CD4-positive, CD25-positive, alpha-beta regulatory T cell (primary cell): ENCODE data around the gene STK10. TPM values are rescaled to one million over a fixed set of nuclear protein-coding genes. Genes with fewer than 3 reads are reported as not detected.

ENCODE experiments used
- ATAC-seq, 2 donors: fragments of 150-1000 bp; cut with Tn5 transposase; one replicate each; pipeline ENCODE4 v1.10.0; 2021; ENCODE audit warnings: low read depth in 2 of 2, moderate number of reproducible peaks in 2 of 2, moderate library complexity in 1 of 2
- DNase-seq, 3 donors: peaks; one replicate each; pipeline versions ENCODE4 v3.0.0 to v3.0.0-alpha.2; 2012 to 2022; ENCODE audit warnings: mixed read lengths in 1 of 3
- H3K27ac ChIP-seq: one replicate; pipeline ENCODE4 v1.7.0; 2013; ENCODE audit warnings: mild to moderate bottlenecking, low read length; ENCODE audit not compliant: insufficient read depth, poor library complexity, severe bottlenecking
- H3K27me3 ChIP-seq: one replicate; pipeline ENCODE4 v1.7.0; 2013; ENCODE audit warnings: low read length; ENCODE audit not compliant: control insufficient read depth, insufficient read depth
- H3K36me3 ChIP-seq: one replicate; pipeline ENCODE4 v1.7.0; 2013; ENCODE audit warnings: mild to moderate bottlenecking, low read length, moderate library complexity; ENCODE audit not compliant: control insufficient read depth, insufficient read depth
- H3K4me1 ChIP-seq: 2 replicates; pipeline ENCODE4 v1.7.0; 2013; ENCODE audit warnings: mild to moderate bottlenecking, low read length; ENCODE audit not compliant: insufficient read depth, control insufficient read depth, poor library complexity, severe bottlenecking
- H3K4me3 ChIP-seq: one replicate; pipeline ENCODE4 v1.7.0; 2013; ENCODE audit warnings: low read depth, mild to moderate bottlenecking, low read length, moderate library complexity
- H3K9me3 ChIP-seq, 2 experiments: 1 replicate in 1 of 2; 2 replicates in 1 of 2; pipeline ENCODE4 v1.7.0; 2013; ENCODE audit warnings: low read length in 2 of 2, mild to moderate bottlenecking in 1 of 2, moderate library complexity in 1 of 2; ENCODE audit not compliant: control insufficient read depth in 2 of 2
- H3K27ac Mint-ChIP-seq, 3 donors: one replicate each; pipeline ENCODE4 v1.8.0; 2020 to 2022; ENCODE audit warnings: mild to moderate bottlenecking in 3 of 3, mixed read lengths in 3 of 3, moderate library complexity in 2 of 3
- H3K27me3 Mint-ChIP-seq: one replicate; pipeline ENCODE4 v1.8.0; 2022; ENCODE audit warnings: mild to moderate bottlenecking, mixed read lengths
- H3K36me3 Mint-ChIP-seq: one replicate; pipeline ENCODE4 v1.8.0; 2020; ENCODE audit warnings: mixed read lengths
- H3K4me1 Mint-ChIP-seq, 4 donors: one replicate each; pipeline ENCODE4 v1.8.0; 2020 to 2022; ENCODE audit warnings: mixed read lengths in 4 of 4, mild to moderate bottlenecking in 1 of 4
- H3K4me3 Mint-ChIP-seq, 4 donors: one replicate each; pipeline ENCODE4 v1.8.0; 2020 to 2022; ENCODE audit warnings: mild to moderate bottlenecking in 4 of 4, mixed read lengths in 4 of 4, moderate library complexity in 3 of 4
- H3K9me3 Mint-ChIP-seq, 7 donors: one replicate each; pipeline ENCODE4 v1.8.0; 2020 to 2022; ENCODE audit warnings: mixed read lengths in 7 of 7, mild to moderate bottlenecking in 3 of 7, moderate library complexity in 2 of 7
- polyA plus RNA-seq, 4 donors: library from polyadenylated mRNA; unstranded; fragments of 300-500 nt; fragmentation: Illumina TruSeq; gene quantifications; one replicate each; pipeline ENCODE4 v1.2.3, GENCODE V29; 2021
- total RNA-seq: library from RNA; stranded (reverse); gene quantifications from one replicate; pipeline ENCODE4 v1.2.3, GENCODE V29; 2022

STK10 gene
- total and polyA plus RNA-seq, 5 donors from 2014 or later = 71.2 to 533 (median 74.6) TPM

GRCh38 chr5:172127581-172127980 lies 60.4 kb downstream of the STK10 start:
- no peak for ATAC-seq
- peaks cover 84% of the 10 kb centered on the region for H3K36me3 ChIP-seq
- Mint-ChIP-seq H3K27ac (peak overlapping the region in 2 of 3 donors; percentile 36 to 71), H3K9me3 (peaks cover 0 to 1% (median 0%) of the 10 kb centered on the region in 7 donors), H3K4me3 (peak overlapping the region in 1 of 4 donors; percentile 41), H3K4me1 (peaks cover 18 to 68% (median 30%) of the 10 kb centered on the region in 4 donors), H3K27me3 (no peaks in the 10 kb centered on the region), H3K36me3 (peaks cover 35% of the 10 kb centered on the region)
- H3K27me3 ChIP-seq = no peaks in the 10 kb centered on the region
- H3K4me1 ChIP-seq = peaks cover 13% of the 10 kb centered on the region
- no peak for DNase-seq
- no peak overlapping the region for H3K27ac ChIP-seq
- no peaks in the 10 kb centered on the region for H3K9me3 ChIP-seq
- H3K4me3 ChIP-seq = no peak overlapping the region

GRCh38 chr5:172123269-172123692 lies 64.7 kb downstream of the STK10 start:
- peaks cover 15 to 59% (median 33%) of the 10 kb centered on the region in 4 donors for H3K4me1 Mint-ChIP-seq
- Histone ChIP-seq H3K27me3 (no peaks in the 10 kb centered on the region), H3K4me3 (no peak overlapping the region), H3K9me3 (no peaks in the 10 kb centered on the region), H3K36me3 (peaks cover 60% of the 10 kb centered on the region), H3K4me1 (peaks cover 11% of the 10 kb centered on the region), H3K27ac (peak overlapping the region; percentile 42)
- DNase-seq (no peak), ATAC-seq (no peak)
- H3K27ac Mint-ChIP-seq = peak overlapping the region in 2 of 3 donors; percentile 66 to 89
- peaks cover 0 to 1% (median 0%) of the 10 kb centered on the region in 7 donors for H3K9me3 Mint-ChIP-seq
- H3K36me3 Mint-ChIP-seq = peaks cover 24% of the 10 kb centered on the region
- no peaks in the 10 kb centered on the region for H3K27me3 Mint-ChIP-seq
- no peak overlapping the region for H3K4me3 Mint-ChIP-seq

DNA sequence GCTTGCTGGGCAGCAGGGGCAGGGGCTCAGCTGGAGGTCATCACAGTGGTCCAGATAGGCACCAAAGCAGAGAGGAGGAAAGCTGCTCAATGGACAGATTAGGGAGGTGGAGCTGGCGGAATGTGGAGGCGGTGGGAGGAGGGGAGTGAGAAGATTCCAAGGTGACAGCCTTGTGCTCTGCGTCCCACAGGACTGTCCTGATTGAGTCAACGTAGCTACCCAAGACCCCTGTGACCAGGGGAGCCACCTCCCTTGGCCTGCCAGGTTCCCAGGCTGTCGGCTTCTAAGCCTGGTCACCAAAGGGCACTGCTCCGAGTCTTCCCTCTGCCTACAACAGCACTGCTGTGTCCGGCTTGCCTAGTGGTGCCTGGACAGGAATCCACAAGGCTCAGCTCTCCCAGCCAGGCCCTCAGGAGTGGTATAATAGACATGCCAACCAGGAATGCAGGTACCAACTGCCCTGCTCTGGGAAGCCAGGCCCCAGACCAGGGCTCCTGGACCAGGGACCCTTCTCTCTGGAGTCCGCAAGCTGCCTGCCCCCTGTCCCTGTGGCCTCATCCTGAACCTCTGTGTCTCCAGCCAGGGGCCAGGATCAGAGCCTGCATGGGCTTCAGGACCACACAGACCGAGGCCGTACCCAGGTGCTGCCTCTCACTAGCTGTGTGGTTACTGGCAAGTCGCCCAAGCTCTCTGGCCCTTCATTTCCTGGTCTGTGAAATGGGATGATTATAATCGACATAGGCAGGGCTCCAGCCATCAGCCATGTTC lies 67.9 kb downstream of the STK10 start:
- no peak overlapping the region for H3K4me3 Mint-ChIP-seq
- H3K9me3 ChIP-seq = no peaks in the 10 kb centered on the region
- DNase-seq = no peak
- no peaks in the 10 kb centered on the region for H3K27me3 Mint-ChIP-seq
- ATAC-seq = no peak
- H3K4me1 Mint-ChIP-seq = peaks cover 20 to 75% (median 43%) of the 10 kb centered on the region in 4 donors
- peaks cover 26% of the 10 kb centered on the region for H3K4me1 ChIP-seq
- no peak overlapping the region for H3K4me3 ChIP-seq
- H3K27ac ChIP-seq = no peak overlapping the region
- peaks cover 49% of the 10 kb centered on the region for H3K36me3 ChIP-seq
- H3K27me3 ChIP-seq = no peaks in the 10 kb centered on the region
- H3K36me3 Mint-ChIP-seq = peaks cover 28% of the 10 kb centered on the region
- H3K27ac Mint-ChIP-seq = peak overlapping the region; percentile 16 to 81 (median 69)
- no peaks in the 10 kb centered on the region for H3K9me3 Mint-ChIP-seq

DNA sequence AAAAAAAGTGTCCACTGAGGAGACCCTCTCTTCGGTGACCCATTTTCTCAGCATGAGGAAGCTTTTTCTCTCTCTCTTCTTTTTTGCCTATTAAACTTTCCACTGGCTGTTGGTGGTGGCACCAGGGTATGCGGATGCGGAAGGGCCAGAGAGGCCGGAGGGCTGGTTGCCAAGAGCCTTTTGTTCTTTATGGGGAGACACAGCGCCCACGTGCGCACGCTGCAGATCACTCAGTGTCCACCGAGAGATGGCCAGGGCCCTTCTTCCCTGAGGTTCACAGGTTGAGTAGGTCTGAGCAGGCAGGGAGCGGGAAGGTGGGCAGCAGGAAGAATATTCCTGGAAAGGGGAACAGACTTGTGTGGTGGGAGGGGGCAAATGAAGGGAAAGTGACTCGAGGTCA lies 69.1 kb downstream of the STK10 start:
- Histone ChIP-seq H3K36me3 (peaks cover 39% of the 10 kb centered on the region), H3K4me3 (no peak overlapping the region), H3K4me1 (peaks cover 37% of the 10 kb centered on the region), H3K9me3 (no peaks in the 10 kb centered on the region), H3K27me3 (no peaks in the 10 kb centered on the region), H3K27ac (no peak overlapping the region)
- H3K9me3 Mint-ChIP-seq = peaks cover 0 to 2% (median 0%) of the 10 kb centered on the region in 7 donors
- no peak for ATAC-seq
- H3K36me3 Mint-ChIP-seq = peaks cover 25% of the 10 kb centered on the region
- H3K27ac Mint-ChIP-seq = peak overlapping the region; percentile 74 to 90 (median 87)
- H3K27me3 Mint-ChIP-seq = no peaks in the 10 kb centered on the region
- H3K4me1 Mint-ChIP-seq = peaks cover 19 to 75% (median 45%) of the 10 kb centered on the region in 4 donors
- no peak for DNase-seq
- peak overlapping the region in 3 of 4 donors; percentile 51 to 74 (median 67) for H3K4me3 Mint-ChIP-seq

- Histone ChIP-seq H3K4me3 (no peak overlapping the region), H3K36me3 (peaks cover 31% of the 10 kb centered on the region), H3K27me3 (no peaks in the 10 kb centered on the region), H3K9me3 (no peaks in the 10 kb centered on the region), H3K4me1 (peaks cover 44% of the 10 kb centered on the region), H3K27ac (no peak overlapping the region)
- Mint-ChIP-seq H3K27me3 (peaks cover 2% of the 10 kb centered on the region), H3K27ac (peak overlapping the region; percentile 82 to 96 (median 87)), H3K36me3 (peaks cover 28% of the 10 kb centered on the region), H3K4me3 (peak overlapping the region in 1 of 4 donors; percentile 67), H3K4me1 (peaks cover 22 to 77% (median 51%) of the 10 kb centered on the region in 4 donors), H3K9me3 (peaks cover 0 to 2% (median 0%) of the 10 kb centered on the region in 7 donors)
- ATAC-seq (no peak), DNase-seq (no peak)
Observed at GRCh38 chr5:172117977-172118701, 69.9 kb downstream of the STK10 start.

GRCh38 chr5:172115541-172115982 lies 72.5 kb downstream of the STK10 start:
- Histone ChIP-seq H3K9me3 (no peaks in the 10 kb centered on the region), H3K4me3 (peak overlapping the region; percentile 55), H3K27ac (peak overlapping the region; percentile 87), H3K4me1 (peaks cover 70% of the 10 kb centered on the region), H3K36me3 (peaks cover 27% of the 10 kb centered on the region), H3K27me3 (no peaks in the 10 kb centered on the region)
- peak in 2 of 3 donors; percentile 28 to 55 for DNase-seq
- Mint-ChIP-seq H3K27ac (peak overlapping the region; percentile 93 to 100 (median 95)), H3K27me3 (peaks cover 7% of the 10 kb centered on the region), H3K9me3 (peaks cover 0 to 2% (median 0%) of the 10 kb centered on the region in 7 donors), H3K4me3 (peak overlapping the region; percentile 12 to 97 (median 84)), H3K4me1 (peaks cover 34 to 89% (median 58%) of the 10 kb centered on the region in 4 donors), H3K36me3 (peaks cover 32% of the 10 kb centered on the region)
- ATAC-seq = no peak

- Mint-ChIP-seq H3K4me3 (peak overlapping the region; percentile 12 to 97 (median 84)), H3K9me3 (peaks cover 0 to 2% (median 0%) of the 10 kb centered on the region in 7 donors), H3K4me1 (peaks cover 31 to 89% (median 60%) of the 10 kb centered on the region in 4 donors), H3K27me3 (peaks cover 7% of the 10 kb centered on the region), H3K36me3 (peaks cover 34% of the 10 kb centered on the region), H3K27ac (peak overlapping the region; percentile 93 to 100 (median 95))
- Histone ChIP-seq H3K36me3 (peaks cover 29% of the 10 kb centered on the region), H3K27ac (peak overlapping the region; percentile 87), H3K4me1 (peaks cover 76% of the 10 kb centered on the region), H3K4me3 (peak overlapping the region; percentile 55), H3K27me3 (no peaks in the 10 kb centered on the region), H3K9me3 (no peaks in the 10 kb centered on the region)
- DNase-seq (peak; percentile 49 to 87 (median 60)), ATAC-seq (peak in 1 of 2 donors; percentile 15)
Observed at GRCh38 chr5:172114875-172115422, 73.1 kb downstream of the STK10 start.
